ENCODE data around the gene IFT172.
"Not testable (repeated sequence)": the region's sequence is repeated elsewhere in the genome, so short reads cannot be mapped to it uniquely, and the experiment has no call there.

Gene IFT172, protein sequence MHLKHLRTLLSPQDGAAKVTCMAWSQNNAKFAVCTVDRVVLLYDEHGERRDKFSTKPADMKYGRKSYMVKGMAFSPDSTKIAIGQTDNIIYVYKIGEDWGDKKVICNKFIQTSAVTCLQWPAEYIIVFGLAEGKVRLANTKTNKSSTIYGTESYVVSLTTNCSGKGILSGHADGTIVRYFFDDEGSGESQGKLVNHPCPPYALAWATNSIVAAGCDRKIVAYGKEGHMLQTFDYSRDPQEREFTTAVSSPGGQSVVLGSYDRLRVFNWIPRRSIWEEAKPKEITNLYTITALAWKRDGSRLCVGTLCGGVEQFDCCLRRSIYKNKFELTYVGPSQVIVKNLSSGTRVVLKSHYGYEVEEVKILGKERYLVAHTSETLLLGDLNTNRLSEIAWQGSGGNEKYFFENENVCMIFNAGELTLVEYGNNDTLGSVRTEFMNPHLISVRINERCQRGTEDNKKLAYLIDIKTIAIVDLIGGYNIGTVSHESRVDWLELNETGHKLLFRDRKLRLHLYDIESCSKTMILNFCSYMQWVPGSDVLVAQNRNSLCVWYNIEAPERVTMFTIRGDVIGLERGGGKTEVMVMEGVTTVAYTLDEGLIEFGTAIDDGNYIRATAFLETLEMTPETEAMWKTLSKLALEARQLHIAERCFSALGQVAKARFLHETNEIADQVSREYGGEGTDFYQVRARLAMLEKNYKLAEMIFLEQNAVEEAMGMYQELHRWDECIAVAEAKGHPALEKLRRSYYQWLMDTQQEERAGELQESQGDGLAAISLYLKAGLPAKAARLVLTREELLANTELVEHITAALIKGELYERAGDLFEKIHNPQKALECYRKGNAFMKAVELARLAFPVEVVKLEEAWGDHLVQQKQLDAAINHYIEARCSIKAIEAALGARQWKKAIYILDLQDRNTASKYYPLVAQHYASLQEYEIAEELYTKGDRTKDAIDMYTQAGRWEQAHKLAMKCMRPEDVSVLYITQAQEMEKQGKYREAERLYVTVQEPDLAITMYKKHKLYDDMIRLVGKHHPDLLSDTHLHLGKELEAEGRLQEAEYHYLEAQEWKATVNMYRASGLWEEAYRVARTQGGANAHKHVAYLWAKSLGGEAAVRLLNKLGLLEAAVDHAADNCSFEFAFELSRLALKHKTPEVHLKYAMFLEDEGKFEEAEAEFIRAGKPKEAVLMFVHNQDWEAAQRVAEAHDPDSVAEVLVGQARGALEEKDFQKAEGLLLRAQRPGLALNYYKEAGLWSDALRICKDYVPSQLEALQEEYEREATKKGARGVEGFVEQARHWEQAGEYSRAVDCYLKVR (N-terminal part only)

DNA sequence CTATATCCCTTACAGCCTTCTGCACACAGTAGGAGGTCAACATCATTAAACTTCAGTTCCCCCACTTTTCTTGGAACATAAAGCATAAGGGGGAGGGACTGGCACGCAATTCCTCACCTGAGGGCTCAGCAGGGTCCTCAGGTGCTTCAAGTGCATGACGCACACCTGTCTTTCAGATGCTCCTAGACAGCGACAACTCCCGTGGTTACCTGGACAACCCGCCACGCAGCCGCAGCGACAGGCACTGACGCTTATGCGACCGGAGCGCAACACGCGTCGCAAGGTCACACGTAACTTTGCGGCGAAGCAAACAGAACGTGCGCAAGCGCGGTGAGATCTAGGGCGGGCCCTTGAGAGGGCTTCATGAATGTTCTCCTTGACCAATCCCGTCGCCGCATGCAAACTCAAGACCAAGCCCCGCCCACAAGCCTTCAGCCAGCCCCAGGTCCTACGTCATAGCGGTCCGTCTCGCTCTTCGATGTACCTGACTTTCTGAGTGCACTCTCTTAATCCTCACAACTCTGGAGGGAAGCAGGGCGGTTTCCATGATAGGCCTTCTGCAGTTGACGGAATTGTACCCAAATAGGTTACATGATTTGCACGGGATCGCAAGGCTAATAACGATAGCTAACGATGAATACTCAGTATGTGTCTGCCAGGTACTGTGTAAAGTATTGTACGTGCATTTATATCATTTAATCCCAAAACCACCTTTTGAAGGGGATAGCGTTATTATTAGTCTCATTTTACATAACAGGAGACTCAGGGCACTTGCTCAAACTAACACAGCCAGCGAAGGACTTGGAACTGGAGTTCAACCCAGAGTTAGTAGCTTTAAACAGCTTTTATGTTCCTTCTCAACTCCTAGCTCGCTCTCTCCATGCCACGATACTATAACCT, at the start of gene IFT172:
IFT172 (minus strand) TSS at position 246 of the 900 bp plus-strand sequence; CDS start at position 156, 90 bp downstream.
- peak; percentile 99 for DNase-seq

GRCh38 chr2:27538839-27539450, 49.4 kb upstream of the IFT172 start:
- not testable (repeated sequence) for DNase-seq

GRCh38 chr2:27537287-27537686, 47.7 kb upstream of the IFT172 start:
- DNase-seq, result no peak

- no peak for DNase-seq
These were observed 42.4 kb upstream of the IFT172 start for GRCh38 chr2:27531983-27532382.

GRCh38 chr2:27527182-27527581, 37.6 kb upstream of the IFT172 start:
- no peak for DNase-seq

DNA sequence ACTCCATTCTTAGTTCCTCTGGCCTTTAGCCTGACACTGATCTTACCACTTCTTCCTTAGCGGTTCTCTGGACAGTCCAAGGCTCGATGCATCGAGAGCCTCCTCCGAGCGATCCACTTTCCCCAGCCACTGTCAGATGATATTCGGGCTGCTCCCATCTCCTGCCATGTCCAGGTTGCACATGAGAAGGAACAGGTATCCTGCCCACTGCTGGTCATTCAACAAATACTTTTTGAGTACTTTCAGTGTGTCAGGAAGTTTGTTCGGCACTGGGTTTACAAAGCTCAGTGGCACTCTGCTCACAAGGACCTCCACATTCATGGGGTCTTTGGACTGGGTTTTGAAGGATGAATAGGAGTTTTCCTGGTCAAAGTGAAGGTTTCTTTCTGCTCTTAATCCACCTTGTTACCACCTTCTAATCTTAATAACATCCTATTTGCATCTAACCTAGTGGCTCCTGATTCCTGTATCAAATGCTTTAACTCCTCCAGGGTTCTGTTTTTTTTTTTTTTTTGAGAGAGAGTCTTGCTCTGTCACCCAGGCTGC, 32.9 kb upstream of the IFT172 start:
- DNase-seq, result no peak

DNA sequence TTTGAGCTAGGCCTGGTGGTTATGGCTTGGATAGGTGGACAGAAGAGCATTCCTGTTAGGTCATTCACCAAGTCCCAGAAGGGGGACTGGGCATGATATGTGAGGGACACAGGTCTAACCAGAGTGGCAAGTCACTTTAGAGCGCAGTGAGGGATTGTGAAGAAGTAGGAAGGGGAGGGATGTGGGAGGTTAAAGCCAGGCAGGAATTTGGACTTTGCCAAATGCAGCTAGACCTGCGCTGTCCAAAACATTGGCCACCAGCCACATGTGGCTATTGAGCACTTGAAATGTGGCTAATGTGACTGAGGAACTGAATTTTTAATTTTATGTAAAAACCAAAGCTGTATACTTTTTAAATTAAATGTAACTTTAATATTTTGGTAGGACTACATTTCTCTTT, 30.8 kb upstream of the IFT172 start:
- DNase-seq, result no peak

DNA sequence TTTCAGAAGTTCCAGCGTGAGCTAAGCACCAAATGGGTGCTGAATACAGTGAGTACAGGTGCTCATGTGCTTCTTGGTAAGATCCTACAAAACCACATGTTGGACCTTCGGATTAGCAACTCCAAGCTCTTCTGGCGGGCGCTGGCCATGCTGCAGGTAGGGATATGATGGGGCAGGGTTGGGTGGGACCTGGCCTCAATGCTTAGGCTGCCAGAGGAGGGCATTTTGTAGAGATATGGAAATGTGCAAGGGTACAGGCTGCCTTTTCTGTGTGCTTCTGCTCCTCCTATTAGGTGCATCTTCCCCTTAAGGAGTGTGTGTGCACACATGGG, 29.2 kb upstream of the IFT172 start:
- DNase-seq, result no peak

DNA sequence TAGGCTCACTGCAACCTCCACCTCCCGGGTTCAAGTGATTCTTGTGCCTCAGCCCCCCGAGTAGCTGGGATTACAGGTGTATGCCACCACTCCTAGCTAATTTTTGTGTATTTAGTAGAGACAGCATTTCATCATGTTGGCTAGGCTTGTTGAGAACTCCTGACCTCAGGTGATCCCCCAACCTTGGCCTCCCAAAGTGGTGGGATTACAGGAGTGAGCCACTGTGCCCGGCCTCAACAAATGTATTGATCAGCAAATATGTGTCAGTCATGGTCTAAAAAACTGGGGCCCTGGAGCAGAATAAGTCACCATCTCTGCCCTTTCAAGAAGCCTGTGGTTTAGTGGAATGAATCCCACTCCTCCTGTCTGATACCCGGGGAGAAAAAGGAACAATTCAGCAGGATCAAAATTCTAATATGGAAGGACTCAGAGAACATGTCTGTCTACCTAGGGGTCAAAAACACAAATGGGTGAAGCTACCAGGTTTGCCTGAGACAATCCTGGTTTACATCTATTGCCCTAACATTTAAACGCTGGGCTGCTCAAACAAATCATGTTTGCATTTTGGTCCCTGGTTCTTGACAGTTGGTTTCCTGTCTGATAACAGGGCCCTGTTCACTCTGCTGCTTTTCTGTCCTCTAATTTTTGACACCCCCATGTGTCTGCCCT, 28.7 kb upstream of the IFT172 start:
- DNase-seq, result no peak

DNA sequence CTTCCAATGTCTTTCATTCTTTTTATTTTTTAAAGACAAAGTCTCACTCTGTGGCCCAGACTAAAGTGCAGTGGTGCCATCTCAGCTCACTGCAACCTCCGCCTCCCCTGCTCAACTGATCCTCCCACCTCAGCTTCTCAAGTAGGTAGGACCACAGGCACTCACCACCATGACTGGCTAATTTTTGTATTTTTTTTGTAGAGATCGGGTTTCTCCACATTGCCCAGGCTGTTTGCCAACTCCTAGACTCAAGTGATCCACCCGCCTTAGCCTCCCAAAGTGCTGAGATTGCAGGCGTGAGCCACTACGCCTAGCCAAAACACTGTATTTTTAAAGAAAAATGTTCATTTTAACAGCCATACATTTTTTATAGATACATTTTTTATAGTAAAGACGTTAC, 19.8 kb upstream of the IFT172 start:
- no peak for DNase-seq

GRCh38 chr2:27507293-27507692, 17.8 kb upstream of the IFT172 start:
- DNase-seq, result no peak

DNA sequence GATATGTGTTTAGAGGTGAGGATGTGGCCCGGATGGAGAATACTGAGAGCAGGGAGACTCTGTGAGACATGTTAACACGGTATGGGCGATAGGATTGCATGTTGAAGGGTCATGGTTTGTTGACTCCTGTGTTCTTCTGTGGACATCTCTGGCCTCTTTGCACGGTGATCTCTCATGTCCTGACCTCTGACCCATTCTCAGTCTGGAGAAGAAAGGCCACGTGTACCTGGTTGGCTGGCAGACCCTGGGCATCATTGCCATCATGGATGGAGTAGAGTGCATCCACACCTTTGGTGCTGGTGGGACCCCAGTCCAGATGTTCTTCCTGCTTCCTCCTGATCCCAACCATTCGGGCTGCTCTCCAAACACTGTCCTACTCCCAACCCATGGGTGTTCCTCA, 17.0 kb upstream of the IFT172 start:
- DNase-seq, result no peak

DNA sequence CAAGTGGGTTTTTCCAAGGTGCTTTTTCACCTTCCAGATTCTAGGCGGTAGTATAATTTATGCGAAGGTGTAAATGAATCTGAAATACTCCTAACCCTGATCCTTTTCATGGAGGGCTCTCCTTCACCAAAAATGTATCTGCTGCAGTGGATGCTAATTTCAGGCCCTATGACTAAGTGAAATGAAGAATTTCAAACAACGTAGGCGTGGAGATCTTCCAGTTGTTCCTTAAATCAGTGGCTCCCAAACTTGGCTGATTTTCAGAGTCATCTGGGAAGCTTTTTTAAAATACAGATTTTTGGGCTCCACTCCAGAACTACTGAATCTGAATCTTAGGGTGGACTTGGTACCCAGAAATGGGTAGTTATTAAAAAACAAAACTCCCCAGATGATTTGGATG, 12.6 kb upstream of the IFT172 start:
- DNase-seq, result no peak

GRCh38 chr2:27501042-27501441, 11.5 kb upstream of the IFT172 start:
- DNase-seq, result no peak

GRCh38 chr2:27498975-27499374, 9.4 kb upstream of the IFT172 start:
- DNase-seq, result no peak

- DNase-seq, result no peak
These were observed 7.7 kb upstream of the IFT172 start for GRCh38 chr2:27497288-27497627.

DNA sequence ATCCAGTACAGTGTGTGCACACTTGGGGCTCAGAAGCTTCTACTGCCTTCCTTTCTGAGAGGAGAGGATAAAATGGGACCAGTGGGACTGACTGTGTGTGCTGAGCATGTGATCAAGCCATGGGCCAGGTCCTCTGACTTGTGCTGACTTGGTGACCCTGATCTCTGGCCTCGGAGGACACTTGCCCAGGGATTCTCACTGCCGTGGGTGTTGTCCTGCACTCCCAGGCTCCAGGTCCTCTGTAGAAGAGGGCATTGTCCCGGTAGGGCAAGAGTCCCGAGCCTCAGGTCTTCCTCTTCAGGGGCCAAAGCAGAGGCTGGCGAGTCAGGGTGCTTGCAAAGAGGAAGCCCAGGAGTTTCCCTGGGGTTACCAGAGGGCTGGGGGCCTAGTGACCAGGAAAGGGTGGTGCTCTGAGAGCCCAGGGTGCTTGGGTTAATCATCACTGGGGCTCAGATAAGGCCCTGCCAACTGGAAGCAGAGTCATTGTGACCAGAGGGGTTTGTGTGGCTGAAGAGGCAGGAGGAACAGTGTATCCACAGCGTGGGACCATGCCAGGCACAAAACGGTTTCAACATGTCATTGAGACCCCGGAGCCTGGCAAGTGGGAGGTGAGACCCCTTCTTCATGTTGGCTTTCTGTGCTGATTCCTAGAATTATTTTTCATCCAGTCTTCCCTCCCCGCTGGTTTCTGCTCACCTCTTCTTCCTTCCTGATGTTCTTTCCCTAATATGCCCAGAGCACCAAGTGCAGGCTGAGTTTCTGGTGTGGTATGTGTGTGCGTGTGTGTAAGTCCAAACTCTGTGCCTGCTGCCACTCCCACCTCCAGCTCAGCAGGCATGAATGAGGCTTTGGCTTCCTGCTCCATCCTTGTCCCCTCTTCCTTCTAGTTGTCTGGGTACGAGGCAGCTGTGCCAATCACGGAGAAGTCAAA, 7.1 kb upstream of the IFT172 start, which contains the start of gene GCKR:
GCKR (plus strand) TSS at position 483 of the 931 bp plus-strand sequence; CDS start at position 549, 66 bp downstream.
- no peak for DNase-seq

- DNase-seq, result no peak
These were observed 6.4 kb upstream of the IFT172 start for GRCh38 chr2:27495840-27496356.

- DNase-seq, result no peak
These were observed 5.5 kb upstream of the IFT172 start, which contains the start of gene FNDC4 for GRCh38 chr2:27494944-27495554. Gene FNDC4 (minus strand): TSS chr2:27495200. CDS start chr2:27494679, 521 bp downstream.

Data from activated CD4-positive, alpha-beta T cell treated with anti-CD3 and anti-CD28 coated beads, Interleukin-2, amount 50 U/mL, for 1 hour (primary cell).